Activated CD4-positive, alpha-beta T cell treated with anti-CD3 and anti-CD28 coated beads, Interleukin-2, amount 10 ng/mL, durations not matched to agents 7 days and 5 days (primary cell): ENCODE results near the gene NOL8. TPM values are rescaled to one million over a fixed set of nuclear protein-coding genes. Genes with fewer than 3 reads are reported as not detected.
A peak's percentile ranks its signal among the peaks of the same experiment; 100 is the strongest.

Source experiments
- CTCF ChIA-PET: fragments of 350-600 bp; sonication (Branson Sonifier 250); formaldehyde crosslinking; loops from one replicate; lab custom pipeline; 2021; ENCODE audit warnings: antibody characterized with exemption; lab: Charles Lee
- POLR2A ChIA-PET: fragments of 350-600 bp; sonication (Branson Sonifier 250); formaldehyde crosslinking; loops from one replicate; lab custom pipeline; 2021; ENCODE audit warnings: antibody characterized with exemption; lab: Charles Lee
- DNase-seq: peaks from one replicate; pipeline ENCODE4 v3.0.0-alpha.2; 2020
- H3K27ac Mint-ChIP-seq: one replicate; pipeline ENCODE4 v1.8.0; 2021; ENCODE audit warnings: mild to moderate bottlenecking, moderate library complexity, mixed read lengths
- H3K27me3 Mint-ChIP-seq: one replicate; pipeline ENCODE4 v1.8.0; 2021; ENCODE audit warnings: mixed read lengths
- H3K36me3 Mint-ChIP-seq: one replicate; pipeline ENCODE4 v1.8.0; 2021; ENCODE audit warnings: low read depth, mixed read lengths
- H3K4me1 Mint-ChIP-seq: one replicate; pipeline ENCODE4 v1.8.0; 2021; ENCODE audit warnings: mixed read lengths
- H3K4me3 Mint-ChIP-seq: one replicate; pipeline ENCODE4 v1.8.0; 2021; ENCODE audit warnings: mild to moderate bottlenecking, moderate library complexity, mixed read lengths
- H3K9me3 Mint-ChIP-seq: one replicate; pipeline ENCODE4 v1.8.0; 2021; ENCODE audit warnings: mixed read lengths
- total RNA-seq, 2 experiments: library from RNA; stranded (reverse); gene quantifications; one replicate each; pipeline ENCODE4 v1.2.3, GENCODE V29; 2021

Gene NOL8
- total RNA-seq, 2 experiments from 2014 or later, result 58.0 to 73.0 TPM

GRCh38 chr9:92279302-92279701 is 45.8 kb downstream of the NOL8 start:
- peaks cover 66% of the 10 kb centered on the region for H3K36me3 Mint-ChIP-seq
- no peak overlapping the region for H3K27ac Mint-ChIP-seq
- DNase-seq, result no peak
- peaks cover 45% of the 10 kb centered on the region for H3K4me1 Mint-ChIP-seq
- H3K27me3 Mint-ChIP-seq, result no peaks in the 10 kb centered on the region
- H3K9me3 Mint-ChIP-seq, result no peaks in the 10 kb centered on the region
- ChIA-PET POLR2A (no interaction called here), CTCF (interaction anchor here (1.0 to 1.6 kb wide), 2 partner anchors 11 to 42 kb away, joined by 3 read pairs; no protein-coding TSS in a partner anchor)
- H3K4me3 Mint-ChIP-seq, result no peak overlapping the region

GRCh38 chr9:92278110-92278509 is 47.0 kb downstream of the NOL8 start:
- H3K27me3 Mint-ChIP-seq, result no peaks in the 10 kb centered on the region
- POLR2A ChIA-PET, result interaction anchor here (0.8 kb wide), 1 partner anchor 9 kb away, joined by 3 read pairs; no protein-coding TSS in a partner anchor
- no peak overlapping the region for H3K4me3 Mint-ChIP-seq
- H3K36me3 Mint-ChIP-seq, result peaks cover 71% of the 10 kb centered on the region
- DNase-seq, result no peak
- CTCF ChIA-PET, result interaction anchor here (0.6 to 1.6 kb wide), 3 partner anchors 10 to 592 kb away, joined by 3 to 4 read pairs (median 3); no protein-coding TSS in a partner anchor
- no peak overlapping the region for H3K27ac Mint-ChIP-seq
- H3K9me3 Mint-ChIP-seq, result no peaks in the 10 kb centered on the region
- H3K4me1 Mint-ChIP-seq, result peaks cover 45% of the 10 kb centered on the region

- POLR2A ChIA-PET, result no interaction called here
- Mint-ChIP-seq H3K4me1 (peaks cover 41% of the 10 kb centered on the region), H3K27me3 (no peaks in the 10 kb centered on the region), H3K9me3 (no peaks in the 10 kb centered on the region), H3K4me3 (peak overlapping the region; percentile 2), H3K27ac (peak overlapping the region; percentile 72), H3K36me3 (peaks cover 75% of the 10 kb centered on the region)
- peak; percentile 20 for DNase-seq
- CTCF ChIA-PET, result interaction anchor here (0.8 to 1.8 kb wide), 3 partner anchors 8 to 25 kb away, joined by 3 to 5 read pairs (median 4); no protein-coding TSS in a partner anchor
Measured at GRCh38 chr9:92276331-92277032, 48.7 kb downstream of the NOL8 start.

GRCh38 chr9:92275541-92275940 is 49.6 kb downstream of the NOL8 start:
- H3K4me1 Mint-ChIP-seq, result peaks cover 40% of the 10 kb centered on the region
- H3K27me3 Mint-ChIP-seq, result no peaks in the 10 kb centered on the region
- peaks cover 74% of the 10 kb centered on the region for H3K36me3 Mint-ChIP-seq
- H3K4me3 Mint-ChIP-seq, result no peak overlapping the region
- no peaks in the 10 kb centered on the region for H3K9me3 Mint-ChIP-seq
- no peak for DNase-seq
- ChIA-PET CTCF (interaction anchor here (0.6 to 1.8 kb wide), 3 partner anchors 15 to 127 kb away, joined by 3 to 5 read pairs (median 3); no protein-coding TSS in a partner anchor), POLR2A (interaction anchor here (0.7 kb wide), 1 partner anchor 91 kb away, joined by 3 read pairs; no protein-coding TSS in a partner anchor)
- H3K27ac Mint-ChIP-seq, result no peak overlapping the region

GRCh38 chr9:92270511-92270910 is 54.6 kb downstream of the NOL8 start:
- no peak overlapping the region for H3K27ac Mint-ChIP-seq
- no peaks in the 10 kb centered on the region for H3K9me3 Mint-ChIP-seq
- POLR2A ChIA-PET, result no interaction called here

GRCh38 chr9:92266486-92266885 is 58.7 kb downstream of the NOL8 start:
- Mint-ChIP-seq H3K27ac (no peak overlapping the region), H3K36me3 (peaks cover 55% of the 10 kb centered on the region)

More at GRCh38 chr9:92270511-92270910, 54.6 kb downstream of the NOL8 start:
- DNase-seq, result no peak
- H3K4me3 Mint-ChIP-seq, result no peak overlapping the region
- CTCF ChIA-PET, result no interaction called here
- no peaks in the 10 kb centered on the region for H3K27me3 Mint-ChIP-seq
- peaks cover 5% of the 10 kb centered on the region for H3K4me1 Mint-ChIP-seq
- peaks cover 60% of the 10 kb centered on the region for H3K36me3 Mint-ChIP-seq

GRCh38 chr9:92265154-92265553 is 60.0 kb downstream of the NOL8 start:
- H3K4me1 Mint-ChIP-seq, result no peaks in the 10 kb centered on the region
- ChIA-PET CTCF (no interaction called here), POLR2A (no interaction called here)
- H3K27ac Mint-ChIP-seq, result no peak overlapping the region
- H3K9me3 Mint-ChIP-seq, result no peaks in the 10 kb centered on the region
- peaks cover 58% of the 10 kb centered on the region for H3K36me3 Mint-ChIP-seq
- no peak for DNase-seq
- H3K4me3 Mint-ChIP-seq, result no peak overlapping the region
- no peaks in the 10 kb centered on the region for H3K27me3 Mint-ChIP-seq

More at GRCh38 chr9:92266486-92266885, 58.7 kb downstream of the NOL8 start:
- no peaks in the 10 kb centered on the region for H3K27me3 Mint-ChIP-seq
- H3K4me3 Mint-ChIP-seq, result no peak overlapping the region
- DNase-seq, result no peak
- no peaks in the 10 kb centered on the region for H3K4me1 Mint-ChIP-seq
- CTCF ChIA-PET, result interaction anchor here (0.6 to 1.1 kb wide), 3 partner anchors 87 to 126 kb away, joined by 3 to 4 read pairs (median 4); no protein-coding TSS in a partner anchor
- no peaks in the 10 kb centered on the region for H3K9me3 Mint-ChIP-seq
- POLR2A ChIA-PET, result no interaction called here

GRCh38 chr9:92263131-92263530 is 62.0 kb downstream of the NOL8 start:
- DNase-seq, result no peak
- Mint-ChIP-seq H3K4me3 (no peak overlapping the region), H3K27ac (peak overlapping the region; percentile 47), H3K4me1 (no peaks in the 10 kb centered on the region), H3K27me3 (no peaks in the 10 kb centered on the region), H3K36me3 (peaks cover 65% of the 10 kb centered on the region), H3K9me3 (no peaks in the 10 kb centered on the region)
- ChIA-PET POLR2A (no interaction called here), CTCF (no interaction called here)

GRCh38 chr9:92257327-92257726 is 67.8 kb downstream of the NOL8 start:
- ChIA-PET CTCF (interaction anchor here (0.6 kb wide), 1 partner anchor 710 kb away, joined by 7 read pairs; no protein-coding TSS in a partner anchor), POLR2A (no interaction called here)
- H3K27ac Mint-ChIP-seq, result peak overlapping the region; percentile 60
- no peaks in the 10 kb centered on the region for H3K4me1 Mint-ChIP-seq
- H3K9me3 Mint-ChIP-seq, result no peaks in the 10 kb centered on the region
- DNase-seq, result no peak
- no peak overlapping the region for H3K4me3 Mint-ChIP-seq
- H3K36me3 Mint-ChIP-seq, result peaks cover 58% of the 10 kb centered on the region
- H3K27me3 Mint-ChIP-seq, result no peaks in the 10 kb centered on the region

GRCh38 chr9:92254381-92255337 is 70.5 kb downstream of the NOL8 start:
- ChIA-PET CTCF (no interaction called here), POLR2A (no interaction called here)
- H3K27me3 Mint-ChIP-seq, result no peaks in the 10 kb centered on the region
- no peak overlapping the region for H3K27ac Mint-ChIP-seq
- no peak for DNase-seq
- no peaks in the 10 kb centered on the region for H3K9me3 Mint-ChIP-seq
- no peaks in the 10 kb centered on the region for H3K4me1 Mint-ChIP-seq
- no peak overlapping the region for H3K4me3 Mint-ChIP-seq
- peaks cover 58% of the 10 kb centered on the region for H3K36me3 Mint-ChIP-seq

GRCh38 chr9:92253656-92254055 is 71.5 kb downstream of the NOL8 start:
- POLR2A ChIA-PET, result no interaction called here
- Mint-ChIP-seq H3K4me3 (no peak overlapping the region), H3K27me3 (no peaks in the 10 kb centered on the region), H3K9me3 (no peaks in the 10 kb centered on the region), H3K4me1 (no peaks in the 10 kb centered on the region), H3K27ac (peak overlapping the region; percentile 25), H3K36me3 (peaks cover 57% of the 10 kb centered on the region)
- CTCF ChIA-PET, result no interaction called here
- no peak for DNase-seq

- no peak for DNase-seq
- Mint-ChIP-seq H3K27me3 (no peaks in the 10 kb centered on the region), H3K27ac (no peak overlapping the region), H3K9me3 (no peaks in the 10 kb centered on the region), H3K36me3 (peaks cover 67% of the 10 kb centered on the region), H3K4me3 (no peak overlapping the region), H3K4me1 (no peaks in the 10 kb centered on the region)
- POLR2A ChIA-PET, result no interaction called here
- CTCF ChIA-PET, result no interaction called here
Measured at GRCh38 chr9:92247981-92248380, 77.2 kb downstream of the NOL8 start.
